ENCODE measurements around the gene B4GAT1. TPM values are rescaled to one million over a fixed set of nuclear protein-coding genes. Genes with fewer than 3 reads are reported as not detected.

B4GAT1 gene
- total and polyA plus RNA-seq, 10 of the 15 experiments (the other 5 are each of a cell fraction or from before 2014, with no cell fraction given), result 0.55 to 11.1 (median 4.3) TPM

DNA sequence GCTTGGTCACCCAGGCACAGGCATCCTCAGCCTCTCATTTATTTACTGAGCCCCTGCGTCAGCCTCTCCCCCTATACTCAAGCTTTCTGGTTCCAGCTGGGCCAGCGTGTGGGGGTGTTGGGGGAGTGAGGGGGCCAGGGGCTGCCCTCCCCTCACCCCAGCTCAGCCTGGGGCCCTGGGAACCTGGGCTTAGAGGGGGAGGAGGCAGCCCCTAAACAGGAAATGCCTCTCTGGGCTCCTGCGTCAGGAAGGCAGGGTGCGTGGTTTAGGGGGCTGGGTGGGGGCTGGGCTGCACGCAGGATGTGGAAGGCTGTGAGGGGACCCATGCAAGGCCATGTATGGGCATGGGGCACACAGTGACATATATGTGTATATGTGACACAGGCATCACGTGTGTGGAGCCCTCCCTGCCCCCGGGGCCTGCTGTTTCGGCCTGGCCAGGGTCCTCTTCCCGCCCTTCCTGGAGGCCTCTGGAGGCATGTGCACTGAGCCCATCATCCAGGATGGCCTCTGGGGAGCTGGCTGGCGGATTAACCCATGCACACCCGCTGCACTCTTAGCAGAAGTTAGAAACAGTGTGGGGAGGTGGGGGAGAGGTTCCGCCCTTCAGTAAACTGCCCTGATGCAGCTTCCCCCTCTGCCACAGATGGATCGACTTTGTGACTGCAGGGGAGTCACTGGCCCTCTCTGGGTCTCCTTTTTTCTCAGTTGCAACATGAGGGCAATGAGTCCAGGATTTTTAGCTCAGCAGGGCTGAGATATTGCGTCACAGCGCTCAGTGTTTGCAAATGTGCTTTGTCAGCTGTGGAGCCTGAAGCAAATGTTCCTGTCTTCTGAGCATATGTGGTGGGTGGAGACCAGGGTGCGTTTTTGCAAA, 29.5 kb downstream of the B4GAT1 start:
- CTCF ChIA-PET, result interaction anchor here (1.0 to 1.9 kb wide), 3 partner anchors 9 to 68 kb away, joined by 3 to 7 read pairs (median 6); partner anchors contain the start of gene YIF1A
- no peaks in the 10 kb centered on the region for H3K36me3 ChIP-seq (ENCODE audit: control insufficient read depth in 2 of 2, insufficient read depth in 2 of 2, low read length in 1 of 2)
- POLR2A ChIA-PET, result interaction anchor here (0.9 to 1.6 kb wide), 2 partner anchors 29 to 50 kb away, joined by 3 read pairs; partner anchors contain the start of genes RAB1B and YIF1A
- peak overlapping the region; percentile 82 for H2AFZ ChIP-seq (ENCODE audit: control insufficient read depth, low read depth, low read length)
- H3K4me2 ChIP-seq (ENCODE audit: control insufficient read depth, insufficient read depth), result peak overlapping the region; percentile 70
- H3K9ac ChIP-seq (ENCODE audit: control insufficient read depth, insufficient read depth, low read length), result peak overlapping the region; percentile 50
- H3K27me3 ChIP-seq (replicated peaks in 1 of 2; ENCODE audit: control insufficient read depth in 2 of 2, insufficient read depth in 2 of 2, low read length in 1 of 2), result no peaks in the 10 kb centered on the region; a peak in 1 of 4 replicates
- H3K4me1 ChIP-seq (ENCODE audit: control insufficient read depth, insufficient read depth, low read length), result peaks cover 18% of the 10 kb centered on the region
- FAIRE-seq, result peak; percentile 47
- no peaks in the 10 kb centered on the region; the same call in 2 of the 3 replicates for H3K9me3 ChIP-seq (replicated peaks; ENCODE audit: control insufficient read depth, insufficient read depth, low read length)
- in situ Hi-C loops (cut with MboI), result no loop called here
- H3K79me2 ChIP-seq (ENCODE audit: control insufficient read depth, insufficient read depth, low read length), result no peaks in the 10 kb centered on the region
- DNase-seq (ENCODE audit: low read depth, low spot score), result no peak
- BruUV-seq (replicated peaks), result no TSS peak
- WGBS (ENCODE audit: insufficient coverage, insufficient replicate concordance, low lambda C conversion rate, missing lambda C conversion rate), result 18% methylated on average over 16 of the region's 16 CpGs
- SMC1A ChIA-PET (ENCODE audit: uncharacterized antibody, unreplicated experiment), result interaction anchor here (1.2 kb wide), 3 partner anchors 11 to 32 kb away, joined by 3 to 4 read pairs (median 3); no protein-coding TSS in a partner anchor
- no peak overlapping the region for H3K4me3 ChIP-seq
- peak overlapping the region; percentile 82 for H3K27ac ChIP-seq (ENCODE audit: control insufficient read depth, insufficient read depth)
- RAD21 ChIA-PET (ENCODE audit: unreplicated experiment), result interaction anchor here (0.6 to 0.8 kb wide), 2 partner anchors 68 to 245 kb away, joined by 3 to 5 read pairs; no protein-coding TSS in a partner anchor
- intact Hi-C loops (cut with micrococcal nuclease; ENCODE audit: unreplicated experiment), result no loop called here
- peak; percentile 81 for ATAC-seq
- H4K20me1 ChIP-seq (ENCODE audit: control insufficient read depth, insufficient read depth), result no peaks in the 10 kb centered on the region
- no peak for TF ChIP-seq EP300 (IDR thresholded peaks at IDR 0.05; ENCODE audit: borderline replicate concordance in 1 of 2, control insufficient read depth in 1 of 2, low read depth in 2 of 2, low read length in 2 of 2)
- TF ChIP-seq CREB1 (IDR thresholded peaks at IDR 0.05; ENCODE audit: low read depth), result peak; percentile 48; the same call in 1 of the 2 replicates
- TF ChIP-seq PAX5 (IDR thresholded peaks at IDR 0.05; ENCODE audit: borderline replicate concordance, low read depth, low read length), result peak; percentile 68; the same call in 1 of the 2 replicates
- TF ChIP-seq SREBF1 (IDR thresholded peaks at IDR 0.05; ENCODE audit: low read length), result no peak
- no peak for TF ChIP-seq ZSCAN29 (IDR thresholded peaks at IDR 0.05)
- TF ChIP-seq IKZF1 (conservative IDR thresholded peaks at IDR 0.05), result peak; percentile 25; the same call in 1 of the 2 replicates
- peak; percentile 12 to 60; a peak in 1 of 4 replicates for TF ChIP-seq BHLHE40 (IDR thresholded peaks at IDR 0.05; ENCODE audit: borderline replicate concordance in 1 of 2, low read depth in 2 of 2, low read length in 1 of 2)
- no peak for TF ChIP-seq YY1 (IDR thresholded peaks at IDR 0.05; ENCODE audit: low read depth, low read length)
- TF ChIP-seq SRF (IDR thresholded peaks at IDR 0.05; ENCODE audit: low read depth in 2 of 2, low read length in 2 of 2), result peak; percentile 95 to 97
- peak; percentile 49 for TF ChIP-seq SP1 (IDR thresholded peaks at IDR 0.05; ENCODE audit: low read depth, low read length)
- TF ChIP-seq, protein P1, sequence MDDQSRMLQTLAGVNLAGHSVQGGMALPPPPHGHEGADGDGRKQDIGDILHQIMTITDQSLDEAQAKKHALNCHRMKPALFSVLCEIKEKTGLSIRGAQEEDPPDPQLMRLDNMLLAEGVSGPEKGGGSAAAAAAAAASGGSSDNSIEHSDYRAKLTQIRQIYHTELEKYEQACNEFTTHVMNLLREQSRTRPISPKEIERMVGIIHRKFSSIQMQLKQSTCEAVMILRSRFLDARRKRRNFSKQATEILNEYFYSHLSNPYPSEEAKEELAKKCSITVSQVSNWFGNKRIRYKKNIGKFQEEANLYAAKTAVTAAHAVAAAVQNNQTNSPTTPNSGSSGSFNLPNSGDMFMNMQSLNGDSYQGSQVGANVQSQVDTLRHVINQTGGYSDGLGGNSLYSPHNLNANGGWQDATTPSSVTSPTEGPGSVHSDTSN (IDR thresholded peaks at IDR 0.05; ENCODE audit: insufficient replicate concordance, low read depth, low read length), result no peak
- 0 out of 2 replicates have a peak, but pooled peaks have one; percentile 44 for TF ChIP-seq CREM (IDR thresholded peaks at IDR 0.05; ENCODE audit: low read depth)
- TF ChIP-seq BCL11A (IDR thresholded peaks at IDR 0.05; ENCODE audit: low read depth, low read length), result peak; percentile 13; the same call in 1 of the 2 replicates
- TF ChIP-seq MEF2B (IDR thresholded peaks at IDR 0.05; ENCODE audit: partially characterized antibody, poor library complexity, severe bottlenecking), result peak; percentile 24
- TF ChIP-seq NFXL1 (IDR thresholded peaks at IDR 0.05; ENCODE audit: borderline replicate concordance), result no peak
- TF ChIP-seq RUNX3 (IDR thresholded peaks at IDR 0.05; ENCODE audit: low read length), result 0 out of 2 replicates have a peak, but pooled peaks have one; percentile 27
- TF ChIP-seq SPI1 (IDR thresholded peaks at IDR 0.05; ENCODE audit: borderline replicate concordance, insufficient read depth, low read depth, low read length), result peak; percentile 40; the same call in 1 of the 2 replicates
- 0 out of 2 replicates have a peak, but pooled peaks have one; percentile 20 for TF ChIP-seq MTA2 (IDR thresholded peaks at IDR 0.05; ENCODE audit: low read depth)
